Upper lobe of left lung (tissue), 6 donors: ENCODE data around the gene RFX7. TPM values are rescaled to one million over a fixed set of nuclear protein-coding genes. Genes with fewer than 3 reads are reported as not detected.

Source experiments
- ATAC-seq, 2 donors: fragments of 200-7000 bp; cut with Tn5 transposase; one replicate each; pipeline ENCODE4 v1.9.1; 2022; ENCODE audit warnings: mild to moderate bottlenecking in 2 of 2, moderate library complexity in 2 of 2; ENCODE audit not compliant: low FRiP score in 2 of 2
- DNase-seq, 2 donors: peaks; one replicate each; pipeline ENCODE4 v3.0.0-alpha.2; 2019 to 2020
- H3K27ac ChIP-seq, 4 donors: fragments of 200-600 bp; sonication (generic); one replicate each; pipeline ENCODE4 v1.5.1; 2016 to 2019
- H3K27me3 ChIP-seq, 4 donors: fragments of 200-600 bp; sonication (generic); one replicate each; pipeline ENCODE4 v1.5.1; 2017 to 2019
- H3K36me3 ChIP-seq, 4 donors: fragments of 200-600 bp; sonication (generic); one replicate each; pipeline ENCODE4 v1.5.1; 2016 to 2019
- H3K4me1 ChIP-seq, 4 donors: fragments of 200-600 bp; sonication (generic); one replicate each; pipeline ENCODE4 v1.5.1; 2018 to 2019
- H3K4me3 ChIP-seq, 4 donors: fragments of 200-600 bp; sonication (generic); one replicate each; pipeline ENCODE4 v1.5.1; 2017 to 2019; ENCODE audit warnings: mild to moderate bottlenecking in 2 of 4, moderate library complexity in 1 of 4
- H3K9me3 ChIP-seq, 4 donors: fragments of 200-600 bp; sonication (generic); one replicate each; pipeline ENCODE4 v1.5.1; 2018 to 2019
- CTCF ChIP-seq, 6 experiments: fragments of 450-650 bp in 4 of 6; fragments of 200-600 bp in 2 of 6; sonication (generic) in 2 of 6; IDR thresholded peaks; one replicate each; pipeline ENCODE4 v1.5.1; 2016 to 2019; ENCODE audit warnings: antibody characterized with exemption in 6 of 6
- EP300 ChIP-seq, 4 donors: sonication (generic); formaldehyde crosslinking; IDR thresholded peaks; one replicate each; pipeline ENCODE4 v1.5.1; 2017; ENCODE audit warnings: antibody characterized with exemption in 4 of 4, control low read depth in 2 of 4
- POLR2A ChIP-seq, 4 donors: fragments of 450-650 bp; IDR thresholded peaks; one replicate each; pipeline ENCODE4 v1.5.1; 2016 to 2017; ENCODE audit warnings: antibody characterized with exemption in 4 of 4, mild to moderate bottlenecking in 2 of 4
- POLR2AphosphoS5 ChIP-seq, 2 donors: sonication (generic); formaldehyde crosslinking; IDR thresholded peaks; one replicate each; pipeline ENCODE4 v1.5.1; 2017; ENCODE audit warnings: antibody characterized with exemption in 2 of 2
- WGBS, 2 donors: methylation state at CpG; one replicate each; pipeline ENCODE4 v1.1.5; 2017 to 2018; 5-methylcytosine and 5-hydroxymethylcytosine counted together
- total RNA-seq, 6 donors: library from RNA; depleted of rRNA in 4 of 6; stranded (reverse); fragments of >200 nt in 4 of 6; gene quantifications; one replicate each; pipeline versions ENCODE4 v1.1.0 to v1.2.1, GENCODE V29; 2016 to 2021
- donor health status: DM: no; HTN: no; CAD: no; lungs with moderate emphysema.
- donor health status: DM: no; HTN: yes; CAD: no; lungs with severe emphysema.

Gene RFX7
- total RNA-seq, 6 donors from 2014 or later = 8.0 to 17.9 (median 12.5) TPM

GRCh38 chr15:56095406-56095805, 148.3 kb downstream of the RFX7 start:
- Histone ChIP-seq H3K4me1 (no peaks in the 10 kb centered on the region), H3K9me3 (no peaks in the 10 kb centered on the region), H3K27ac (no peak overlapping the region), H3K27me3 (no peaks in the 10 kb centered on the region), H3K4me3 (no peak overlapping the region), H3K36me3 (peaks cover 15 to 54% (median 33%) of the 10 kb centered on the region in 4 donors)
- 61 to 81% methylated on average over 1 of the region's 1 CpG for whole genome bisulfite sequencing, 2 donors
- DNase-seq = no peak
- ATAC-seq = no peak
- TF ChIP-seq CTCF (IDR thresholded peaks at IDR 0.05) (no peak), POLR2A (IDR thresholded peaks at IDR 0.05) (no peak), EP300 (IDR thresholded peaks at IDR 0.05) (no peak), POLR2AphosphoS5 (IDR thresholded peaks at IDR 0.05) (no peak)

GRCh38 chr15:56094171-56094570, 149.5 kb downstream of the RFX7 start:
- Histone ChIP-seq H3K27ac (no peak overlapping the region), H3K4me3 (no peak overlapping the region), H3K36me3 (peaks cover 15 to 51% (median 33%) of the 10 kb centered on the region in 4 donors), H3K4me1 (no peaks in the 10 kb centered on the region), H3K9me3 (no peaks in the 10 kb centered on the region), H3K27me3 (no peaks in the 10 kb centered on the region)
- ATAC-seq (no peak), DNase-seq (no peak)
- TF ChIP-seq EP300 (IDR thresholded peaks at IDR 0.05) (no peak), CTCF (IDR thresholded peaks at IDR 0.05) (no peak), POLR2A (IDR thresholded peaks at IDR 0.05) (no peak), POLR2AphosphoS5 (IDR thresholded peaks at IDR 0.05) (no peak)
- WGBS, 2 donors = 87 to 93% methylated on average over 5 of the region's 5 CpGs

- no peaks in the 10 kb centered on the region for H3K27me3 ChIP-seq
- H3K4me3 ChIP-seq = no peak overlapping the region
- no peak overlapping the region for H3K27ac ChIP-seq
- TF ChIP-seq EP300 (IDR thresholded peaks at IDR 0.05) (no peak), POLR2A (IDR thresholded peaks at IDR 0.05) (no peak), CTCF (IDR thresholded peaks at IDR 0.05) (no peak), POLR2AphosphoS5 (IDR thresholded peaks at IDR 0.05) (no peak)
- H3K4me1 ChIP-seq = no peaks in the 10 kb centered on the region
- DNase-seq (no peak), ATAC-seq (no peak)
- no peaks in the 10 kb centered on the region for H3K9me3 ChIP-seq
- H3K36me3 ChIP-seq = peaks cover 0 to 5% (median 2%) of the 10 kb centered on the region in 4 donors
Observed at GRCh38 chr15:56088389-56088788, 155.3 kb downstream of the RFX7 start.

- DNase-seq (no peak), ATAC-seq (no peak)
Observed at GRCh38 chr15:56086566-56086965, 157.1 kb downstream of the RFX7 start.

More at GRCh38 chr15:56086566-56086965, 157.1 kb downstream of the RFX7 start:
- Histone ChIP-seq H3K27ac (no peak overlapping the region), H3K4me1 (no peaks in the 10 kb centered on the region), H3K4me3 (no peak overlapping the region), H3K9me3 (no peaks in the 10 kb centered on the region), H3K36me3 (no peaks in the 10 kb centered on the region), H3K27me3 (no peaks in the 10 kb centered on the region)
- 73 to 96% methylated on average over 1 of the region's 1 CpG for WGBS, 2 donors
- TF ChIP-seq POLR2A (IDR thresholded peaks at IDR 0.05) (no peak), POLR2AphosphoS5 (IDR thresholded peaks at IDR 0.05) (no peak), EP300 (IDR thresholded peaks at IDR 0.05) (no peak), CTCF (IDR thresholded peaks at IDR 0.05) (no peak)
